Measurements from ENCODE around the gene SERP2.
"Not testable (repeated sequence)": the region's sequence is repeated elsewhere in the genome, so short reads cannot be mapped to it uniquely, and the experiment has no call there.

SERP2 gene

GRCh38 chr13:44373601-44374347, at the start of gene SERP2:
Gene SERP2, plus strand, starts transcription at chr13:44373824. Its CDS starts 202 bp downstream, at chr13:44374026.
- no peak for DNase-seq

GRCh38 chr13:44326961-44327360, 46.7 kb upstream of the SERP2 start:
- no peak for DNase-seq

- not testable (repeated sequence) for DNase-seq
These were observed 44.6 kb upstream of the SERP2 start for GRCh38 chr13:44329041-44329440.

- no peak for DNase-seq
These were observed 43.6 kb upstream of the SERP2 start for GRCh38 chr13:44329909-44330545.

GRCh38 chr13:44331446-44331845, 42.2 kb upstream of the SERP2 start:
- DNase-seq, result no peak

GRCh38 chr13:44331912-44332851, 41.4 kb upstream of the SERP2 start:
- DNase-seq, result no peak

- no peak for DNase-seq
These were observed 39.5 kb upstream of the SERP2 start for GRCh38 chr13:44333950-44334655.

- DNase-seq, result no peak
These were observed 38.9 kb upstream of the SERP2 start for GRCh38 chr13:44334751-44335150.

- no peak for DNase-seq
These were observed 36.7 kb upstream of the SERP2 start for GRCh38 chr13:44336934-44337333.

GRCh38 chr13:44337581-44337980, 36.0 kb upstream of the SERP2 start:
- DNase-seq, result no peak

- DNase-seq, result no peak
These were observed 33.1 kb upstream of the SERP2 start for GRCh38 chr13:44340508-44340907.

GRCh38 chr13:44342741-44343140, 30.9 kb upstream of the SERP2 start:
- DNase-seq, result no peak

GRCh38 chr13:44346534-44346933, 27.1 kb upstream of the SERP2 start:
- no peak for DNase-seq

- DNase-seq, result no peak
These were observed 26.3 kb upstream of the SERP2 start for GRCh38 chr13:44347301-44347700.

GRCh38 chr13:44347949-44348348, 25.7 kb upstream of the SERP2 start:
- no peak for DNase-seq

- DNase-seq, result no peak
These were observed 22.7 kb upstream of the SERP2 start for GRCh38 chr13:44350775-44351504.

- DNase-seq, result no peak
These were observed 22.1 kb upstream of the SERP2 start for GRCh38 chr13:44351505-44351854.

- DNase-seq, result no peak
These were observed 21.4 kb upstream of the SERP2 start for GRCh38 chr13:44352202-44352601.

GRCh38 chr13:44352671-44353070, 21.0 kb upstream of the SERP2 start:
- no peak for DNase-seq

- DNase-seq, result no peak
These were observed 19.3 kb upstream of the SERP2 start for GRCh38 chr13:44354331-44354730.

GRCh38 chr13:44354884-44355283, 18.7 kb upstream of the SERP2 start:
- no peak for DNase-seq

GRCh38 chr13:44355621-44356020, 18.0 kb upstream of the SERP2 start:
- DNase-seq, result no peak

Measured in stimulated activated CD4-positive, alpha-beta T cell treated with anti-CD3 and anti-CD28 coated beads, Interleukin-4, amount 100 ng/mL, for 24 hours (primary cell).